GM18508 (cell line): ENCODE results near the gene DCDC2.
"Not testable (repeated sequence)": the region's sequence is repeated elsewhere in the genome, so short reads cannot be mapped to it uniquely, and the experiment has no call there.

ENCODE experiments used
- ATAC-seq: cut with Tn5 transposase; IDR thresholded peaks from one replicate; pipeline ENCODE4 v1.9.1; 2021; ENCODE audit warnings: moderate number of reproducible peaks; ENCODE audit not compliant: insufficient read depth, unreplicated experiment

DCDC2 gene

DNA sequence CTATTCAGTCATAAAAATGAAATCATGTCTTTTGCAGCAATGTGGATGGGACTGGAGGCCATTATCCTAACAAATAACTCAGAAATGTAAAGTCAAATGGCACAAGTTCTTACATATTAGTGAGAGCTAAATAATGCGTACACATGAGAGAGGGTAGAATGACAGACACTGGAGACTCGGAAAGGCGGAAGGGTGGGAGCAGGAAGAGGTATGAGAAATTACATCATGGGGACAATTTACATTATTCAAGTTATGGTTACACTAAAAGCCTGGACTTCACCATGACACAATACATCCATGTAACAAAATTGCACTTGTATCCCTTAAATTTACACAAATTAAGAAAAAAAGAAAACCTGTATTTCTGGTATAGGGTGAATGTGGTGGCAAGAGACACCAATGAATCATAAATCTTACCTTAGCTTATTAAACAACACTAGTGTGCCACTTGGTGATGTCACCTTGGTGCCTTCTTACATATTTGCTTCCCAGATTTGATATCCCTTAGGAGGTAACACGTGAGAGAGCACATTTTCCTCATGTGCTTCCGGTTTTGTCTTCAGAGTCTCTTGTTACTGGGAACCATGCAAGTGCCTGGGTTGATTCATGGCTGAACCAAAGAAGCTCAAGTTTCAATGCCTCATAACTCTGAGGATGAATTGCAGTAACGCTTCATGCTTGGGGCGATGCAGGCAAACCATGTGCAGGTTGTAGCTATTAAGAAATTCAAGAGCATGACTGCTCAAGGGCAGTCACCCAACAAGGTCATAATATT lies 84.6 kb downstream of the DCDC2 start:
- no peak for ATAC-seq

DNA sequence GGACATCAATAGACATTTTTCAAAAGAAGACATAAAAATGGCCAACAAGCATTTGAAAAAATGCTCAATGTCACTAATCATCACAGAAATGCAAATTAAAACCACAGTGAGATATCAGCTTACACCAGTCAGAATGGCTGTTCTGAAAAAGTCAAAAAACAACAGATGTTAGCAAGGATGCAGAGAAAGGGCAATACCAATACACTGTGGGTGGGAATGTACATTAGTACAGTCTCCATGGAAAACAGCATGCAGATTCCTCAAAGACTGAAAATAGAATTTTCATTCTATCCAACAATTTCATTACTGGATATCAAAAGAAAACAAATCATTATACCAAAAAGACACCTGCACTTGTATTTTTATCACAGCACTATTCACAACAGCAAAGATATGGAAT lies 85.3 kb downstream of the DCDC2 start:
- ATAC-seq, result no peak

DNA sequence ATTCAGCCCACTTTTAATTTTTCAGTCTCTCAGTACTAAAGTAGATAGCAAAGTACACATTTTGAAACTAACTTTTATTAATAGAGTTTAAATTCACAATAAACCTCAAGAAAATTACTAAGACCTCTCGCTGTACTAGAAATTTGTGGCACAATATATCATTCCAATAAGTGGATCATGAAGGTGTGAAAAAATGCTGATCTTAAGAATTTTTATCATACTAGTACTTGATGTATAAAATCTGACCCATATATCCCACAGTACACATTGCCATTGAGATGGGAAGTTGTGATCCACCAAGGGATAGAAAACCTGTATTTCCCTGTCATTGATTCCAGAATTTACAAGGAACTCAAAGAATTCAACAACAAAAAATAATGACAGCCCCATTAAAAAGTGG lies 85.7 kb downstream of the DCDC2 start:
- no peak for ATAC-seq

DNA sequence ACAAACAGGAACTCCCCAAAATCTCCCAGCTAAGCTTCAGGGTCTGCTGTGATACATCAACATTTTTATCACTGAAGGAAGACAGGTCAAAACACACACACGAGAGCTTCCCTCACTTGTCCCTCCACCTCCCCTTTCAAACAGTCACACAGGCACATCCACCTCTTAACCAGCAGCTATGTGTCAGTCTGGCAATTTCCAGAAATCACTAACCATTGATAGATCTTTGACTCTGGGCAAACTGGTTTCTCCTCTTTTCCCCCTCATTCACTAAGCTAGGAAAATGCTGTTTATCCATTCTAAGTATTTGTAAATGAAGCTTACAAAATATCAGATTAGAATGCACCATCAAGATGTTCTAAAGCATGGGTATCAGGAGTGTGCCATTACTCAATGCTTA lies 87.8 kb downstream of the DCDC2 start:
- ATAC-seq, result no peak

DNA sequence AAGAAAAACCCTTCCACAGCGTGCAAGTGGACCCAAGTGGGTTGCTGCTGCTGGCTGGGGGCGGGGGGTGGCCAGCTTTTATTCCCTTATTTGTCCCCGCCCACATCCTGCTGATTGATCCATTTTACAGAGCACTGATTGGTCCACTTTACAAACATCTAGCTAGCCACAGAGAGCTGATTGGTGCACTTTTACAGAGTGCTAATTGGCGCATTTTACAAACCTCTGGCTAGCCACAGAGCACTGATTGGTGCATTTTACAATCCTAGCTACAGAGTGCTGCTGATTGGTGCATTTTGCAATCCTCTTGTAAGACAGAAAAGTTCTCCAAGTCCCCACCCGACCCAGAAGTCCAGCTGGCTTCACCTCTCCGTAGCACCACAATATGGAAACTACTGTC lies 99.6 kb downstream of the DCDC2 start:
- ATAC-seq, result not testable (repeated sequence)

DNA sequence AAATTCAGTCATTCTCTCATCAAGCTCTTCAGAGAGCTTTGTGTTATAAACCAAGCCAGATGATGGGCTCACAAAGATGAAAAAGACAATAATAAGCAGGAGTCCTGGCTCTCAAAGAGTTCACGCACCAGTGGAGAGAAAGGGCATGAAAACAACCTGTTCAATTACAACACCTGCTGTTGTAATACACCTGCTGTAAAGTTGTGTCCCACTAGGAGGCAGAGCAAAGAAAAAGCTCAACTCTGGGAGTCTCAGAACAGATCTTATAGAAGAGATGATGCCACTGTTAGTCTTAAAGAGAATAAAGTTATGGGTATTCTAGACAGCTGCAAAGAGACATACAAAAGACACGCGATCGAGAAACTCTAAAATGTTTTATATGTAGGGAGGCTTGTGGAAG lies 100.6 kb downstream of the DCDC2 start:
- no peak for ATAC-seq

DNA sequence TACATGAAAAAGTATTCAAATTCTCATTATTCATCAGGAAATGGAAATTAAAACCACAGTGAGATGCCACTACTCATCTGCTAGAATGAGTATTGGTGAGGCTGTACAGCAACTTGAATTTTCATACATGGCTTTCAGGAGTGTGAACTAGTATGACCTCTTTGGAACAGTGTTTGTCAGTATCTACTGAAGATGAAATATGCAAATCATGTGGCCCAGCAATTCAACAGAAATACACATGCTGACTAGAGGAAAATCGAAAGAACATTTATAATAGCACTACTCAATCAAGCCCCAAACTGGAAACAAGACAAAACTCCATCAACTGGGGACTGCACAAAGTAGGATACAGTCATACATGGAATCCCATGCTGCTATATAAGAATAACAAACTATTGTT lies 102.2 kb downstream of the DCDC2 start:
- ATAC-seq, result peak; percentile 99

DNA sequence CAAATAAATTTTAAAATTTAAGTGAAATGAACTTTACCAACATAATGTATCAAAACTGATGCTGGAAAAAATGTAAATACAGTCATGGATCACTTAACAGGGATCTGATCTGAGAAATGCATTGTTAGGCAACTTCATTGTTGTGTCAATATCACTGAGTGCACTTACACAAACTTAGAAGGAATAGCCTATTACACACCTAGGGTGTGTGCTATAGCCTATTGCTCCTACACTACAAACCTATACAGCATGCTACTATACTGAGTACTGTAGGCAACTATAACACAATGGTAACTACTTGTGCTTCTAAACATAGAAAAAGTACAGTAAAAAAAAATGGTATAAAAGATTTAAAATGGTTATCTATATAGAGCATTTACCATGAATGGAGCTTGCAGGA lies 104.5 kb downstream of the DCDC2 start:
- ATAC-seq, result no peak

DNA sequence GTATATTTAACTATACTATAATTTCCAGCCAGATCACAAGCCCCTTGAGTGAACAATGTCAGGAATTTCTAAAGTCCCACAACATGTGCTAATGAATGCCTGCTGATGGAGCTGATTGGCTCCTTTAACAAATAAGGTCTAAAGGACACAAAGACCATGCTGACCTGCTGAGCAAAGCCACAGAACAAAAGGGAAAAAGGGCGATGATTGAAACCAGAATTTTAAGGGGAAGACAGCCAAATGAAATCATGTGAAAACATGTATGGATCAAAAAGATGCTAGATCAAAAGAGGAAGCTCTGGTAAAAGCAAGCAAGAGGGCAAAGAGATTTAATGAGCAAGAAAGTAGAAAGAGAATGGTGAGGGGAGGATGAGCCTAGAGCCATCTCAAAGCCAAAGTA lies 105.6 kb downstream of the DCDC2 start:
- no peak for ATAC-seq

DNA sequence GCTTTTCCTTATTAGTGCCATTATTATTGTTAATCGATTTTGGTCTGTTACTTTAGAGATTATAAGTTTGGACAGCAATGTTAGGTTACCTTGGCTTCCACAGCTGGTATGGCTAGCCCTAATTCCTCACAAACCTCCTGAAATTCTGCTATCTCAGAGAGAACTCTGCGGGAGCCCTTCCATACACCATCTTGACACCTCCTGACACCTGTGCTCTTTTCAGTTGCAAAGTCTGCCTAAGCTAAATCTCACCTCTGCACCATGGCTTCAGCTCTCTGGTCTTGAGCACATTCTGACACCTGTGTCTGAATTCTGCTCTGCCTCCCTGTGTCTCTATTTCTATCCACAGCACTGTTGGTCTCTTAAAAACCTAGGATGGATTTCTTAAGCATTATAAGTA lies 106.5 kb downstream of the DCDC2 start:
- no peak for ATAC-seq

DNA sequence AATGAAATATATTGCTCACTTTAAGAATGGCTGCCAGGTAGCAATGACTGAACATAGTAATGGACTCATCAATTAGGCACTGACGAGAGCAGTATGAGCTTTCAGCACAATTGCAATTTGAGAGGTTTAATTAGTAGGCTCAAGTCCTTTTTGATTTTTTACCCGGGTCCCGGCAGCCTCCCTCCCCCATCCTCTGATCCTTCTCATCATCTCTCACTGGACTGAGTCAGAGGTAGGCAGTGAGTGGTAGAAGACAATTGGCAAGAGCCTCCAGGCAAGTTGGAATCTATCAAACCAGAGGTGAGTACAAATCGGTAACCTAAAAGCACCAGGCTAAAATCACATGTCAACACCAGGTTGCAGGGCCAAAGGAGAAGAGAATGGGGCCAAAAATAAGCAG lies 107.9 kb downstream of the DCDC2 start:
- no peak for ATAC-seq

DNA sequence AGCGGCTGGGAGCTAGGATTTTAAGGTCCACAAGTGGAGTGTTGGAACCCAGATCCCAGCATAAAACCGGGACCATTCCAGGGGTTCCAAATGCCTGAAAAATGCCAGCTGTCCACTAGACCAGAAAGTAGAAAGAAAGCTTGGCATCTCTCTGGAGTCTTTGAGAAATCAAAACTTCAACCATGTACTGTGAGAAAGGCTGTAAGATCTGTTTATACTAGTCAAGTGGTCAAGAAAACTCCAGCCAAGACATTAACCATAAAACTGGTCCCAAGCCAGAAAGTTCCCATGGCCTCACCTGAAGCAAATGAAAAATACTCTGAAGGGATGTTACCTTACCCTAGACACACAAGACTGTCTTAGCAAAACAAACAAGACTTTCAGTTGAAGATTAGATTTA lies 112.6 kb downstream of the DCDC2 start:
- no peak for ATAC-seq

DNA sequence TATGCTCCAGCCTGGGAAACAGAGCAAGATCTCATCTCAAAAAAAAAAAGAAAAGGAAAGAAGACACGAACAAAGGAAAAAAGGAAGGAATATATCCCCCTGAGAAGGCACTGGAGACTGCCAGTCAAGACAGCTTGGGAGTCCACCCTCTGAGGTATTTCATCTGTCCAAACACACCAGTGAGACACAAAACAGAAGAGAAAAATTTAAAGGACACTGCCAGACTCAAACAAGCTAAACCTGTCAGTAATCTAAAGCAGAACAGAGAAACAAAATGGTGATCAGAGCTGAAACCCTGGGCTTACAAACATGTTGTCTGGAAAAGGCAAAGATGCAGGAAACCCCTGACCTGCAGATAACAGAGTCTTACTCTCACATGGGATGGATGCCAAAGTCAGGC lies 114.9 kb downstream of the DCDC2 start:
- ATAC-seq, result no peak

DNA sequence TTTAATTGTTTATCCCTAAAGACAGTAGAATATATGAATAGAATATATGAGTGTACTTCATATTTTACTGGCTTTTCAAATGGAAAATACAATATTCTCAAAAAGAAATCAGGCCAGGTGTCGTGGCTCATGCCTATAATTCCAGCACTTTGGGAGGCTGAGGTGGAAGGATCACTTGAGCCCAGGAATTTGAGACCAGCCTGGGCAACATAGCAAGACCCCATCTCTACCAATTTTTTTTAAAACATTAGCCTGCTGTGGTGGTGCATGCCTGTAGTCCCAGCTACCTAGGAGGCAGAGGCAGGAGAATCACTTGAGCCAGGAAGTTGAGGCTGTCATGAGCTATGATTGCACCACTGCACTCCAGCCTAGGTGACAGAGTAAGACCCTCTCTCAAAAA lies 116.1 kb downstream of the DCDC2 start:
- ATAC-seq, result not testable (repeated sequence)

DNA sequence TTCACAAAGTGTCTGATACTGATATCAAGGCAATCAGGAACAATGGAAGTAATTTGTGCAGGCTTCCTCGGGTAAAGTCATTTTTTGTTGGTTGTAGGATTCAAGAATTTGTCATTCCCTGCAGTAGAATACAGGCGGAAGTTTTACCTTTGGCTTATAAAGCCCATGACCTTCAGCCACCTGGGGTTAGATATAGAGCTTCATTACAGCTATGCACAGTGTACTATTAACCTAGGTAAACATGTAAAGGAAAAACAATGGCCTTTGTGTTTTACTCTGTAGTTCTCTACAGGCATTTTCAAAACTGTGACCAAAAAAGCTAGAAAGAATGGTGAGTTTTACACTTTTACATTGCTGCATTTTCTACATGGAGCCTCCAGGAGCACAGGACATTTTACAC lies 116.9 kb downstream of the DCDC2 start:
- ATAC-seq, result no peak

DNA sequence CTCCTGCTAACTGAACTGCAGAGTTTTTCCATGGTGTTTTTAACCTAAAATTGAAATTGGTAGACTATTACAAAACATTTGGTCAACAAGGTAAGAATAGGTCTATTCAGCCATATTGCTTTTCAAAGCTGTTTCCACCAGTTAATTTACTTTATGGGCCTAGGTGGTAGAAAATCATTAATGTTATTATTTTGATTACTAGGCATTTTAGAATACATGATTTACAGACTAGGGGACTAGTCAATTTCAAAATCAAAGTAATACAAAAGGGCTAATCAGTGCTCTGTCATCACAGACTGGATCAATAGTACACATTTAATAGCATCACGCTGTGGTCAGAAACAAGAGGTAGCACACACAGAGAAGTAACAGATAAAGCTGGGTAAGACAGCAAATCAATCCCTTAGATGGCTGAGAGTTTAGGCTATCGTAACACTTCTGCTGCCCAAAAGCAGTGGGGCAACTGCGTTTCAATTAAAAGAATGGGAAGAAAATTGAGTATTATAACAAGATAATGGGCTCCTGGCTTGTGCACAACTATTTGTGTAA lies 117.4 kb downstream of the DCDC2 start:
- no peak for ATAC-seq

DNA sequence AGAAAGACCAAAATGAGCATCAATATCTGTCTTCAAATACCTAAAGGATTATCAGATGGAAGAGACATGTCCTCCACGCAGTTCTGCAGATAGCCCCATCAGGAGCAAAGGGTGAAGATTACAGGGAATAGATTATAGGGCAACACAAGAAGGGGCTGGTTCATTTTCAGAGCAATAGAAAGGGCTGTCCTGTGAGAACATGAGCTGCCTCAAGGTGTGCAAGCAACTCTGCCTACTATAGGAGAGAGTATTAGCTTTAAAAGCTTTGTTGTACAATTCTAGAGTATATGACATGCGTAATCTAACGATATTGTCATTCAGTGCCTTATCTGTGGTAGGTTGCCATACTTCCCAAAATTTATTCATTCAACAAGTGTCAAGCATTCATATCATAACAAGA lies 119.2 kb downstream of the DCDC2 start:
- no peak for ATAC-seq

DNA sequence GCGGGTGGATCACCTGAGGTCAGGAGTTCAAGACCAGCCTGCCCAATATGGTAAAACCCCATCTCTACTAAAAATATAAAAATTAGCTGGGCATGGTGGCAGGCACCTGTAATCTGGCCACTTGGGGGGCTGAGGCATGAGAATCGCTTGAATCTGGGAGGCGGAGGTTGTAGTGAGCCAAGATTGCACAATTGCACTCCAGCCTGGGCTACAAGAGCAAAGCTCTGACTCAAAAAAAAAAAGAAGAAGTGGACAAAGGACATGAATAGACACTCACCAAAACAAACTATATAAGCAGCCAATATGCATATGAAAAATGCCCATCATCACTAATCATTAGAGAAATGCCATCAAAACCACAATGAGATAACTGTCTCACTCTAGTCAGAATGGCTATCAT lies 121.1 kb downstream of the DCDC2 start:
- not testable (repeated sequence) for ATAC-seq

DNA sequence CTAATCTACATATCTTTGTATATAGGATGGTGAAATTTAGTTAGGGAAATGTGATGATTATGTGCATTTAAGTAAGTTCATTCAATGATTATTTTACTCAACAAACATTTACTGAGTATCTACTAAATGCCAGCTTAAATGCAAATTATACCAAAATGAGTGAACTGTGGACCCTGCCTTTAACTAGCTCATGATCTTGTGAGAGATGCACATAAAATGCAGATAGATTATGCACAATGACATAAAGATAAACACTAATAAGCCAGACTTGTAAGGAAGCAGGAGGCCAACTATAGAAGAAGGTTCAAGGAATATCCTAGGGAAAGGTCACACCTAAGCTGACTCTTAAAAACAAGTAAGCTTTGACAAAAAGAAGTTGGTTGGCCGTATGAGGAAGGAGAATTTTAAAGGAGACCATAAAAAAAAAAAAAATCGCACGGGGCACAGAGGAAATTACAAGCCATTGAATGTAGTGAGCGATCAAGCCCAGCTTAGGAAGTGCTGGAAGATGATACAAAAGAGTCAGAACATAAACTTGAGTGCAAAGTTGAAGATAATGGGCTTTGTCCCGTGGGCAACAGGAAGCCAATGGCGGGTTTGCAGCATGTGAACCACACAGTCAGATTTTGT lies 123.9 kb downstream of the DCDC2 start:
- ATAC-seq, result no peak

DNA sequence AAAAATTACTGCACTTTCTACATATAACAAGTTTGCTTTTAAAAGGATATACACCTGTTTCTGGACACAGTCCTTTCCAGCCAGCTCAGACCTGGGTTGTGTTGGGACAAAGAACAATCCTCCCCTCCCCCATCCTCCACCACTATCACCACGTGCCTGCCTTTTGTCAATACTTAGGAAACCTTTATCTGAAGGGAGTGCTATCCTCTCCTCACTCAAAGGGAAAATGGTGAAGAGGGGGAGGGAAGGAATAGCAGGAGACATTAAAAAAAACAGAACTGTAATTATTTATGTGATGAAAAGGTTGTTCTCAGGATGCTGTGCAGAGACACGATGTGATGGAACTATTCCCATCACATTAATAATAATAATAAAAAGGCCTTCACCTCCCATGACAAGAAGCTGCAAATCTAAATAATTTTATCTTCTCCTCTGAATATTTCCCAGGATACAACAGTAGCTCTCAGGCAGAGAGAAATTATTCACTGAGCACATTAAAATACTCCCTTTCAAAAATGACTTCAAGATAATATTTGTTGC lies 126.4 kb downstream of the DCDC2 start:
- ATAC-seq, result no peak

DNA sequence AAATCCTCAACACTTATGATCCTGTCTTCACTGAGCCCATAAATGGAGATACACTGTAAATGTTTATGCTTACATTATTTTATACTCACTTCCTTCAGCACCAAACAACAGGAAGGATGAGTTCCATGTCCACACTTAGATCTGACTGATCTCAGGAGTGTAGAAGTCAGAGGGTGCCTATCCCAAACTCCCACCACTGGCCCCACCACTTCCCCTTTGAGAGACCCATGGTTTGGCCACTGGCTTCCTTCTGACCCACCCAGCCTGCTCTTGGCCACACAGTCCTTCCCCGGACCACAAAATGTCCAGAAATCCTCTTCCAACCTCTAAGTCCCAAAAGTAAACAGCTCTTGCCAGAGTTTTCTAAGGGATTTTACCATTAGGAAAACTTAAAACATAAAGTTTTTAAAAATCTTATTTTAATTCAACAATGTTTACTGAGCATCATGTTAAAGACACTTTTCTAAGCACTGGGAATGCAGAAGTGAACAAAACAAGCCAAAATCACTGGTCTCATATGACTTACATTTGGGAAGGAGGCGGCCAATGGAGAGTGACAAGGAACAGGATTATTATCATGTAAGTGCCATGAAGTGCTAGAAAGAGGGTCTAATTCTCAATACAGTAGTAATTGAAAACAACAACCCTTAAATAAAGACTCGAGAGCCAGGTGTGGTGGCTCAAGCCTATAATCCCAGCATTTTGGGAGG lies 128.0 kb downstream of the DCDC2 start:
- no peak for ATAC-seq
